Thoracic aorta (tissue), 2 donors: ENCODE measurements around the gene PSD. TPM values are rescaled to one million over a fixed set of nuclear protein-coding genes. Genes with fewer than 3 reads are reported as not detected.
A peak's percentile ranks its signal among the peaks of the same experiment; 100 is the strongest.

ENCODE experiments used
- ATAC-seq: fragments of 150-250 bp; one replicate; pipeline ENCODE4 v1.8.0; 2017; ENCODE audit warnings: low read depth; ENCODE audit not compliant: insufficient number of reproducible peaks, low FRiP score
- DNase-seq: peaks from one replicate; pipeline ENCODE4 v3.0.0-alpha.2; 2020; ENCODE audit warnings: low spot score
- H3K27ac ChIP-seq, 2 donors: fragments of 200-600 bp; sonication (generic); 1 replicate in 1 of 2; 2 replicates in 1 of 2; pipeline ENCODE4 v1.5.1; 2016; ENCODE audit warnings: mild to moderate bottlenecking in 2 of 2, moderate library complexity in 2 of 2
- H3K27me3 ChIP-seq: fragments of 200-600 bp; sonication (generic); replicated peaks from 2 replicates; pipeline ENCODE4 v1.6.0; 2016; ENCODE audit warnings: mild to moderate bottlenecking; ENCODE audit not compliant: insufficient read depth
- H3K36me3 ChIP-seq: fragments of 200-600 bp; sonication (generic); one replicate; pipeline ENCODE4 v1.5.1; 2016
- H3K4me1 ChIP-seq, 2 donors: fragments of 200-600 bp; sonication (generic); 1 replicate in 1 of 2; 2 replicates in 1 of 2; pipeline versions ENCODE4 v1.5.1 to v1.6.0; 2016; ENCODE audit warnings: low read depth in 2 of 2, mild to moderate bottlenecking in 1 of 2; ENCODE audit not compliant: control insufficient read depth in 1 of 2
- H3K4me3 ChIP-seq: fragments of 200-600 bp; sonication (generic); 2 replicates; pipeline ENCODE4 v1.5.1; 2016; ENCODE audit warnings: mild to moderate bottlenecking
- H3K9me3 ChIP-seq: fragments of 200-600 bp; sonication (generic); 2 replicates; pipeline ENCODE4 v1.5.1; 2016
- total RNA-seq, 2 donors: library from RNA; depleted of rRNA; stranded (reverse); fragments of >200 nt; gene quantifications; one replicate each; pipeline versions ENCODE4 v1.1.0 to v1.2.3, GENCODE V29; 2016
- TF ChIP-seq, protein P1 (sequence below): fragments of 200-600 bp; sonication (generic); IDR thresholded peaks from one replicate; pipeline ENCODE4 v1.5.1; 2019; ENCODE audit warnings: antibody characterized with exemption

The PSD gene
- total RNA-seq, 2 donors from 2014 or later = 0.21 TPM; not detected in 1

DNA sequence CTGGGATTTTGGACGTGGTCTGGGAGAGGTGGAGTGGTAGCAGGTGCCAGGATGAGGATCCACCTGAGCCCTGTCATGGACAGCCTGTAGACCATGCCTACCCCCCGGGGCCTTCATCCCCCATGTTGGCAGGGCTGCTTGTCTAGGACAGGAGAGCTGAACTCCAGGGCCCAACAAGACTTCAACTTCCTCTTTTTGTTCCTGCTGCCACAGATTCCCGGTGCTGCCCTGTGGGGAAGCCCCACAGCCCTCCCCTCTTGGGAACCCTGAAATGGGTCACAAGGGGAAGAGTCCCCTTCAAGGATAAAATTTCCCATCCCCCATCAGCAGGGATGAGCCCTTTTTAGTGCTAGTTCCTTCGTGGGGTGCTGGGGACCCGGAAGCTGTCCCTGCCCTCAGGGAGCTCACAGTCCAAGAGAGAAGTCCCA lies 15.0 kb upstream of the PSD start:
- Histone ChIP-seq H3K27me3 (no peaks in the 10 kb centered on the region), H3K4me1 (peaks cover 16 to 29% of the 10 kb centered on the region in 2 donors), H3K4me3 (no peak overlapping the region), H3K27ac (no peak overlapping the region), H3K36me3 (no peaks in the 10 kb centered on the region), H3K9me3 (no peaks in the 10 kb centered on the region)
- TF ChIP-seq, protein P1, sequence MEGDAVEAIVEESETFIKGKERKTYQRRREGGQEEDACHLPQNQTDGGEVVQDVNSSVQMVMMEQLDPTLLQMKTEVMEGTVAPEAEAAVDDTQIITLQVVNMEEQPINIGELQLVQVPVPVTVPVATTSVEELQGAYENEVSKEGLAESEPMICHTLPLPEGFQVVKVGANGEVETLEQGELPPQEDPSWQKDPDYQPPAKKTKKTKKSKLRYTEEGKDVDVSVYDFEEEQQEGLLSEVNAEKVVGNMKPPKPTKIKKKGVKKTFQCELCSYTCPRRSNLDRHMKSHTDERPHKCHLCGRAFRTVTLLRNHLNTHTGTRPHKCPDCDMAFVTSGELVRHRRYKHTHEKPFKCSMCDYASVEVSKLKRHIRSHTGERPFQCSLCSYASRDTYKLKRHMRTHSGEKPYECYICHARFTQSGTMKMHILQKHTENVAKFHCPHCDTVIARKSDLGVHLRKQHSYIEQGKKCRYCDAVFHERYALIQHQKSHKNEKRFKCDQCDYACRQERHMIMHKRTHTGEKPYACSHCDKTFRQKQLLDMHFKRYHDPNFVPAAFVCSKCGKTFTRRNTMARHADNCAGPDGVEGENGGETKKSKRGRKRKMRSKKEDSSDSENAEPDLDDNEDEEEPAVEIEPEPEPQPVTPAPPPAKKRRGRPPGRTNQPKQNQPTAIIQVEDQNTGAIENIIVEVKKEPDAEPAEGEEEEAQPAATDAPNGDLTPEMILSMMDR = no peak
- ATAC-seq (no peak), DNase-seq (no peak)

DNA sequence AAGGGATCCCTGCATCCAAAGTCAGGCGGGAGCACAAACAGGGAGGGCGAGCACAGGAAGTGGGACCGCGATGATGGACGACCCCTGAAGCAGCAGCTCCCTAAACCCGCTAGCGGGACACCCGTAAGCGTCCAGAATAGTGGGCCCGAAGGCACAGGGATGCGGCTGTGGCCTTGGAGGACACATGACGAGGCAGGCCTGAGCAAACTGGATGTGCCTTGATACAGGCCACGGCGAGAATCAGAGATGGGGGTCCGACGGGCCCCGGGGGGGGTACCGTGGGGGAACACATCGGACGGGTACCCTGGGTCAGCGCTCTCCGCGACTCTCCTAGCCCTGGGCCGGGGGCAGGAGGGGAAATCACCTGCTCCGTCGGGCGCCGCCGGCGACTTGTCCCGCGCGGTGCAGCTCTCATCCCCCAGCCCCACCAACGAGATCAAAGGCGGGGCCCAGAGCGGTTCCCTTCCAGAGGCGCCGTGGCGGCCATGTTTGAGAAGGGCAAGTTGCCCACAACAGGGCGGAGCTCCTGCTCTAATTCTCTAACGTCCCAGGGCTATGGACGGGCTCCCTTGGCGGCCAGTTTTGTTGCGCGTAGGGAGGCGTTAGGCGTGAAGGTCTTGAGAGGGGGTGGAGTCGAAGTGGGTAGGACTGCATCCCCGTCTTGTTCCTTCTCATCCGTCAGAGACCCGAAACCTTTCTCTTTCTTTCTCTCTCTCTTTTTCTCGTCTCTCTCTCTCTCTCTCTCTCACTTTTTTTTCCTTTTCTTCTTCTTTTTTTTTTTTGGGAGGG lies 13.8 kb upstream of the PSD start, which contains the start of gene CUEDC2:
Gene CUEDC2 (minus strand): TSS at position 413 of the 789 bp plus-strand sequence. CDS start 7,386 bp downstream, outside the sequence.
- peaks cover 16 to 29% of the 10 kb centered on the region in 2 donors for H3K4me1 ChIP-seq
- peak; percentile 85 for DNase-seq
- peak within 1 kb of the TSS; percentile 56 to 72 for H3K27ac ChIP-seq
- H3K27me3 ChIP-seq = no peaks in the 10 kb centered on the region
- ATAC-seq = peak; percentile 78
- H3K9me3 ChIP-seq = no peaks in the 10 kb centered on the region
- TF ChIP-seq, protein P1 = no peak
- no peaks in the 10 kb centered on the region for H3K36me3 ChIP-seq
- peak within 1 kb of the TSS; percentile 97 for H3K4me3 ChIP-seq

DNA sequence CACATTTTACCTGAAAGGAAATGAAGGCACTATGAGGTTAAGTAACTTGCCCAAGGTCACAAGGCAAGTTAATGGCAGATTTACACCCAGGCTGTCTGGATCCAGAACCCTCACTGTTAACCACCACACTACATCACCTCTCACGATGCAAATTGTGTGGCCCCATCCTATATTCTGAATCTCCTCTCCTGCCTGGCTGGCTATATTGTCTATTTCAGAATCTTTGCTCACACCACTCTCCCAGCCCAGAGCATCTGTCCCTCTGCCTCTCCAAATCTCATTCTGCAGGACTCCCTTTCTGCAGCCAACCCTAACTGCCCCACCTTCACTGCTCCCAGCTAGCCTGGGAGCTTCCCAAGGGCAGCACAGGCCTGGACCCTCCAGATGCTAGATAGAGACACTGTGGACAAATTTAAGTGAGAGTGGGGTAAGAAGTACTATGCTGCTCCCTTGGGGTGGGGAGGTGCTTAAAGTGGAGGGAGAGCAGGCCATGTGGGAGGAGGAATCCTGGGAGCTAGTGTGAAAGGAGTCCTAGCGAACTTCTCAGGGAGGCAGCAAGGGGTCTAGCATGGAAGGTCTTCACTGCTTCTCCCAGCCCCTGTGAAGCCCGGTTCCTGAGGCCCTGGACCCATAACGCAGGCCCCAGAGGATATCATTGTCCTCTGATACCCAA lies 13.0 kb upstream of the PSD start:
- Histone ChIP-seq H3K9me3 (no peaks in the 10 kb centered on the region), H3K4me1 (peaks cover 16 to 29% of the 10 kb centered on the region in 2 donors), H3K36me3 (no peaks in the 10 kb centered on the region), H3K27ac (peak overlapping the region; percentile 56 to 72), H3K4me3 (peak overlapping the region; percentile 97), H3K27me3 (no peaks in the 10 kb centered on the region)
- DNase-seq (no peak), ATAC-seq (no peak)
- TF ChIP-seq, protein P1 = no peak

DNA sequence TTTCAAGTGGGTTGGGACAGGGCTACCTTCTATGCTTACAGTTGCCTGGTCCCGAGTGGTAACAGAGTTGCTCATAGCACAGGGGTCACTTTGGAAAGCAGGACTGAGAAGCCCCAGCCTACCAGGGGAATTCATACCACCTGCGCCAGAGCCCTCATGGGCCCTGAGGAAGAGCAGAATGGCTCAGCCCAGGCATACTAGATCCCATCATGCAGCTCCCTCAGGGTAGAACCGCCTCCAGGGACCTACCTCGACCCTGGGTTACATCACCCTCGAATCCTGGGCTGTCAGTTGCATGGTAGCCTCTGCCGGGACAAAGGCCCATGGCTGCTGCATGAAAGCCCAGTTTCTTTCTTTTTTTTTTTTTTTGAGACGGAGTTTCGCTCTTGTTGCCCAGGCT lies 10.9 kb upstream of the PSD start:
- ATAC-seq (no peak), DNase-seq (no peak)
- Histone ChIP-seq H3K27ac (no peak overlapping the region), H3K36me3 (peaks cover 4% of the 10 kb centered on the region), H3K4me1 (peaks cover 11 to 19% of the 10 kb centered on the region in 2 donors), H3K9me3 (no peaks in the 10 kb centered on the region), H3K27me3 (no peaks in the 10 kb centered on the region), H3K4me3 (no peak overlapping the region)
- TF ChIP-seq, protein P1 = no peak

DNA sequence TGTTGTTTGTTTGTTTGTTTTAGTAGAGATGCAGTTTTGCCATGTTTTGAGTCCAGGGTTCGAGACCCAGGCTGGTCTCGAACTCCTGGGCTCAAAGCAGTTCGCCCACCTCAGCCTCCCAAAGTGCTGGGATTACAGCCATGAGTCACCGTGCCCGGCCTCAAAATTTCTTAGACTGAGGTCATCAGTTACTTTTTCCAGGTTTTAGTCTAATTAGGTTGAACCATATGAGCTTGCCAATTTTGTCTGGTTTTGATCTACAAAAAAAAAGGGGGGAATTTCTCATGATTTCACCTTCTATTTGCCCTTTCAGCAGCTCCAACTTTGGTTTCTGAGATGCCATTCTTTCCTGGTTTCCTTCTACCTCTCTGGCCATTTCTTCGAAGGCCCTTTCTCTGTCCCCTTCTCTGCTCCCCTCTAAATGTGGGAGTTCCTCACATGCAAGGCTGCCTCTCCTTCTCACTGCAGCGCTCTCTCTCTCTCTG lies 8.3 kb upstream of the PSD start:
- H3K27ac ChIP-seq = no peak overlapping the region
- H3K4me3 ChIP-seq = no peak overlapping the region
- peaks cover 16 to 26% of the 10 kb centered on the region in 2 donors for H3K4me1 ChIP-seq
- H3K36me3 ChIP-seq = peaks cover 16% of the 10 kb centered on the region
- ATAC-seq (no peak), DNase-seq (no peak)
- TF ChIP-seq, protein P1 = no peak
- no peaks in the 10 kb centered on the region for H3K9me3 ChIP-seq
- H3K27me3 ChIP-seq = no peaks in the 10 kb centered on the region
